Keratinocyte (primary cell): ENCODE measurements around the gene GRIPAP1.

Experiments
- CTCF ChIP-seq, 3 experiments: IDR thresholded peaks in 1 of 3; conservative IDR thresholded peaks in 1 of 3; optimal IDR thresholded peaks in 1 of 3; 2 replicates in 2 of 3; 3 replicates in 1 of 3; pipeline versions ENCODE3 to v1.5.1; 2011; ENCODE audit warnings: low read length in 3 of 3, mild to moderate bottlenecking in 3 of 3, moderate library complexity in 2 of 3, control low read depth in 1 of 3, inconsistent platforms in 1 of 3; ENCODE audit not compliant: insufficient read depth in 2 of 3; ENCODE audit errors: extremely low read depth in 1 of 3
- EZH2 ChIP-seq: IDR thresholded peaks from one replicate; pipeline ENCODE4 v1.6.1; 2012; ENCODE audit warnings: inconsistent platforms, mild to moderate bottlenecking, low read length, moderate library complexity

- no peak for TF ChIP-seq EZH2
- TF ChIP-seq CTCF (optimal IDR thresholded peaks at IDR 0.05 in 1 of 3, IDR thresholded peaks at IDR 0.05 in 1 of 3, conservative IDR thresholded peaks at IDR 0.05 in 1 of 3; ENCODE audit: extremely low read depth in 1 of 3, insufficient read depth in 2 of 3, low read length in 3 of 3) = no peak
Measured at GRCh38 chrX:49000636-49001035, 1.4 kb downstream of the GRIPAP1 start.
